ENCODE data around the gene PDE4B.

GRCh38 chr1:65765631-65766030 lies 27.1 kb upstream of the PDE4B start:
- TF ChIP-seq HCFC1 (IDR thresholded peaks at IDR 0.05; ENCODE audit: low read depth, low read length) (no peak), CTCF (IDR thresholded peaks at IDR 0.05 in 2 of 3, conservative IDR thresholded peaks at IDR 0.05 in 1 of 3; ENCODE audit: insufficient read depth in 2 of 3, low read depth in 1 of 3, low read length in 3 of 3) (no peak)
